Vein endothelial cell (primary cell): ENCODE data around the gene ADGRE1. TPM values are rescaled to one million over a fixed set of nuclear protein-coding genes. Genes with fewer than 3 reads are reported as not detected.

ENCODE experiments used
- small RNA-seq: library from RNA; depleted of rRNA; stranded (forward); fragments of <200 nt; gene quantifications from one replicate; pipeline ENCODE3, GENCODE V24; 2012
- total RNA-seq: library from RNA; depleted of rRNA; stranded (reverse); fragments of >200 nt; gene quantifications from 2 replicates; pipeline ENCODE4 v1.2.3, GENCODE V29; 2012

The ADGRE1 gene
- not detected in 2 replicates for total RNA-seq

GRCh38 chr19:6887316-6887715 lies at the start of gene ADGRE1:
ADGRE1 (plus strand) TSS chr19:6887579; CDS start chr19:6887609, 30 bp downstream.

Small RNAs within 50 kb of the gene (small RNA-seq; reads per million reads assigned to genes)
- gene RF00017: not detected

Other genes with a start within 250 kb of the ADGRE1 start
- not detected in 2 replicates for gene TNFSF14, start 217.4 kb upstream of the ADGRE1 start, total RNA-seq
- under 0.01 and 0.57 TPM in 2 replicates for gene C3, start 166.9 kb upstream of the ADGRE1 start, total RNA-seq
- gene GPR108, start 150.0 kb upstream of the ADGRE1 start, total RNA-seq: 42.7 and 50.6 TPM in 2 replicates
- 50.4 and 66.3 TPM in 2 replicates for gene TRIP10, start 147.9 kb upstream of the ADGRE1 start, total RNA-seq
- gene SH2D3A, start 120.1 kb upstream of the ADGRE1 start, total RNA-seq: 0.29 and 2.9 TPM in 2 replicates
- gene VAV1, start 114.9 kb upstream of the ADGRE1 start, total RNA-seq: not detected in 2 replicates
- gene MBD3L2B, start 133.9 kb downstream of the ADGRE1 start, total RNA-seq: not detected in 2 replicates
- not detected in 2 replicates for gene MBD3L5, start 143.0 kb downstream of the ADGRE1 start, total RNA-seq
- not detected in 2 replicates for gene MBD3L4, start 152.6 kb downstream of the ADGRE1 start, total RNA-seq
- gene MBD3L2, start 161.7 kb downstream of the ADGRE1 start, total RNA-seq: not detected in 2 replicates
- gene MBD3L3, start 171.1 kb downstream of the ADGRE1 start, total RNA-seq: not detected in 2 replicates
- gene ZNF557, start 182.1 kb downstream of the ADGRE1 start, total RNA-seq: 13.4 and 13.8 TPM in 2 replicates